ENCODE data around the gene SLC5A8. TPM values are rescaled to one million over a fixed set of nuclear protein-coding genes. Genes with fewer than 3 reads are reported as not detected.
"Not testable (repeated sequence)": the region's sequence is repeated elsewhere in the genome, so short reads cannot be mapped to it uniquely, and the experiment has no call there.

The SLC5A8 gene
- total RNA-seq, 1 experiment from 2014 or later: not detected

DNA sequence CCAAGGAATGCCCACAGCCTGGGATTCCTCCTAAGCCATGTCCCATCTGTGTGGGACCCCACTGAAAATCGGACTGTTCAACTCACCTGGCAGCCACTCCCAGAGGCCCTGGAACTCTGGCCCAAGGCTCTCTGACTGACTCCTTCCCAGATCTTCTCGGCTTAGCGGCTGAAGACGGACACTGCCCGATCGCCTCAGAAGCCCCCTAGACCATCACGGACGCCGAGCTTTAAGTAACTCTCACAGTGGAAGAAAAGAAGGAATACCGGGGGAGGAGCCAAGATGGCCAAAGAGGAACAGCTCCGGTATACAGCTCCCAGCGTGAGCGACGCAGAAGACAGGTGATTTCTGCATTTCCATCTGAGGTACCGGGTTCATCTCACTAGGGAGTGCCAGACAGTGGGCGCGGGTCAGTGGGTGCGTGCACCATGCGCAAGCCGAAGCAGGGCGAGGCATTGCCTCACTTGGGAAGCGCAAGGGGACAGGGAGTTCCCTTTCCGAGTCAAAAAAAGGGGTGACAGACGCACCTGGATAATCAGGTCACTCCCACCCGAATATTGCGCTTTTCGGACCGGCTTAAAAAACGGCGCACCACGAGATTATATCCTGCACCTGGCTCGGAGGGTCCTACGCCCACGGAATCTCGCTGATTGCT, 64.1 kb downstream of the SLC5A8 start:
- POLR2A ChIA-PET; ATAC-seq; H3K36me3 ChIP-seq (ENCODE audit: control insufficient read depth in 1 of 2, insufficient read depth in 2 of 2, low read length in 2 of 2); H3K4me3 ChIP-seq (replicated peaks in 1 of 2; ENCODE audit: low read depth in 1 of 2, low read length in 2 of 2); H4K20me1 ChIP-seq (ENCODE audit: insufficient read depth); H3K27me3 ChIP-seq (ENCODE audit: insufficient read depth, low read length); H3K9ac ChIP-seq (ENCODE audit: low read length); H3K4me1 ChIP-seq (ENCODE audit: control insufficient read depth in 1 of 2, insufficient read depth in 2 of 2, low read length in 2 of 2); BruUV-seq (replicated peaks); H3K79me2 ChIP-seq (ENCODE audit: insufficient read depth, low read length); RAD21 ChIA-PET (ENCODE audit: low non-redundant PET in 1 of 2, low total read pairs in 2 of 2, uncharacterized antibody in 2 of 2, unreplicated experiment in 2 of 2); intact Hi-C loops (cut with micrococcal nuclease); H3K9me2 ChIP-seq (ENCODE audit: insufficient read depth); CTCF ChIA-PET; H2AFZ ChIP-seq (ENCODE audit: low read depth, low read length, poor library complexity, severe bottlenecking); DNase-seq (ENCODE audit: low read depth, low spot score); H3K27ac ChIP-seq (ENCODE audit: low read depth, low read length); H3K9me3 ChIP-seq (ENCODE audit: control insufficient read depth in 1 of 2, insufficient read depth in 1 of 2, low read depth in 1 of 2, low read length in 2 of 2); H3K4me2 ChIP-seq (ENCODE audit: low read length): not testable (repeated sequence)

DNA sequence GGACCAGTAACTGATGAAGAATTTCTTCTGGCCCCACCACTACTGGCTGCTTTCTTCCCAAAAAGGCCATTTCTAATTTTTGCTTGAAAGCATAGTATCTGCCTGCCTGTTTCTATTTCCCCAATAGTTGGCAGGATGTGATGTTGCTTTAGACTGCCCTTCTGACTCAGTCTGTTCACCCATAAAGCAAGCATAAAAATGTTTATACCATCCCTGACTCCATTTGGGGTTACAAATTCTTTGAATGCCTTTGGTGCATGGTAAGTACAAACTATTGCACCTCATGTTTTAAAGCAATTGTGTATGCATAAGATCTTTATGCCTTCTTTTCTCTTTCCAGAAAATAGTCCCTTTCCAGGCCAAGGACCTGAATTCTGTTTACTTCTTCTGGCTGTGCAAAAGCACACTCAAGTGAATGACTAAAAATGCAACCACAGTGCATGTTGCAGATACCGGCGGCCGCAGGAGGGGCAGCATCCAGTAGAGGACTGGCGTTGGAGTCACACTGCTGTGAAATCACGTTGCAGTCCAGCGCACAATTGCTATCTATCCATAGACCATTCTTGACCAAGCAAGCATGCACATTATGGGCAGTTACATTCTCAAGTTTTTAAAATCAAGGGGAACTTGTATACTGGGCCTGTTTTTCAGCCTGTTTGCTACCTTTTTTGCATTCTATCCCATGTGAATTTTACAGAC, 82.4 kb downstream of the SLC5A8 start:
- RAD21 ChIA-PET (ENCODE audit: low non-redundant PET in 1 of 2, low total read pairs in 2 of 2, uncharacterized antibody in 2 of 2, unreplicated experiment in 2 of 2): no interaction called here
- no peak overlapping the region for H3K27ac ChIP-seq (ENCODE audit: low read depth, low read length)
- no peak overlapping the region for H3K4me3 ChIP-seq (replicated peaks in 1 of 2; ENCODE audit: low read depth in 1 of 2, low read length in 2 of 2)
- POLR2A ChIA-PET: no interaction called here
- H3K9me2 ChIP-seq (ENCODE audit: insufficient read depth): no peaks in the 10 kb centered on the region
- no peaks in the 10 kb centered on the region for H3K9me3 ChIP-seq (ENCODE audit: control insufficient read depth in 1 of 2, insufficient read depth in 1 of 2, low read depth in 1 of 2, low read length in 2 of 2)
- DNase-seq (ENCODE audit: low read depth, low spot score) (no peak), ATAC-seq (no peak)
- no peak overlapping the region for H2AFZ ChIP-seq (ENCODE audit: low read depth, low read length, poor library complexity, severe bottlenecking)
- no peaks in the 10 kb centered on the region for H3K79me2 ChIP-seq (ENCODE audit: insufficient read depth, low read length)
- CTCF ChIA-PET: no interaction called here
- no peaks in the 10 kb centered on the region for H3K27me3 ChIP-seq (ENCODE audit: insufficient read depth, low read length)
- H3K4me2 ChIP-seq (ENCODE audit: low read length): no peak overlapping the region
- H3K4me1 ChIP-seq (ENCODE audit: control insufficient read depth in 1 of 2, insufficient read depth in 2 of 2, low read length in 2 of 2): no peaks in the 10 kb centered on the region
- H4K20me1 ChIP-seq (ENCODE audit: insufficient read depth): no peaks in the 10 kb centered on the region; the same call in 1 of the 2 replicates
- no peaks in the 10 kb centered on the region for H3K36me3 ChIP-seq (ENCODE audit: control insufficient read depth in 1 of 2, insufficient read depth in 2 of 2, low read length in 2 of 2)
- TF ChIP-seq EZH2phosphoT487 (IDR thresholded peaks at IDR 0.05; ENCODE audit: borderline replicate concordance) (no peak), FOSL1 (IDR thresholded peaks at IDR 0.05; ENCODE audit: low read depth) (no peak), SIN3A (IDR thresholded peaks at IDR 0.05; ENCODE audit: low read depth) (no peak), RAD21 (IDR thresholded peaks at IDR 0.05; ENCODE audit: low read depth) (no peak), TCF7L2 (IDR thresholded peaks at IDR 0.05; ENCODE audit: borderline replicate concordance, extremely low read depth, insufficient read depth, insufficient read length) (no peak), CTCF (IDR thresholded peaks at IDR 0.05 in 2 of 3, conservative IDR thresholded peaks at IDR 0.05 in 1 of 3; ENCODE audit: borderline replicate concordance in 1 of 3, insufficient read depth in 1 of 3, low read depth in 2 of 3, low read length in 2 of 3) (no peak), CBX3 (IDR thresholded peaks at IDR 0.05; ENCODE audit: low read depth) (no peak)
- no peak overlapping the region for H3K9ac ChIP-seq (ENCODE audit: low read length)
- BruUV-seq (replicated peaks): no TSS peak
- intact Hi-C loops (cut with micrococcal nuclease): no loop called here

Measured in HCT116 (cell line).